Colonic mucosa (tissue), 4 donors: ENCODE measurements around the gene UNG. TPM values are rescaled to one million over a fixed set of nuclear protein-coding genes. Genes with fewer than 3 reads are reported as not detected.

Experiments
- DNase-seq: peaks from one replicate; pipeline ENCODE4 v3.0.0-alpha.2; 2020
- H3K27ac ChIP-seq: fragments of 200-600 bp; one replicate; pipeline ENCODE4 v1.8.0; 2021
- H3K27me3 ChIP-seq: fragments of 200-600 bp; one replicate; pipeline ENCODE4 v1.8.0; 2021
- H3K36me3 ChIP-seq: fragments of 200-600 bp; one replicate; pipeline ENCODE4 v1.8.0; 2021
- H3K4me1 ChIP-seq: fragments of 200-600 bp; one replicate; pipeline ENCODE4 v1.8.0; 2021; ENCODE audit warnings: mild to moderate bottlenecking
- H3K4me3 ChIP-seq: fragments of 200-600 bp; one replicate; pipeline ENCODE4 v1.8.0; 2021
- H3K9ac ChIP-seq, 2 donors: one replicate each; pipeline ENCODE4 v1.7.0; 2013; ENCODE audit warnings: control low read depth in 2 of 2, low read depth in 2 of 2, low read length in 2 of 2
- H3K9me3 ChIP-seq: fragments of 200-600 bp; one replicate; pipeline ENCODE4 v1.8.0; 2021
- intact Hi-C: fragments of 100-400 bp; cut with DNase I; formaldehyde crosslinking; loops from one replicate; pipeline ENCODE4 v1.14.1; 2022
- total RNA-seq, 2 donors: library from RNA; stranded (reverse); fragmentation: NEBNext Ultra II Directional in 1 of 2; extraction: Animal tissue kit (Norgen Biotek cat#: 25700) in 1 of 2; gene quantifications; one replicate each; pipeline ENCODE4 v1.2.1, GENCODE V29; 2021
- TF ChIP-seq, protein P1 (sequence below): fragments of 200-600 bp; IDR thresholded peaks from one replicate; pipeline ENCODE4 v1.8.0; 2022; ENCODE audit warnings: antibody characterized with exemption, mild to moderate bottlenecking
- donor health status: healthy.
- donor health status: DM: no; HTN: no; CAD: no.
- donor health status: DM: no; HTN: no; CAD: no.

The UNG gene
- total RNA-seq, 2 donors from 2014 or later = 48.7 to 68.3 TPM

DNA sequence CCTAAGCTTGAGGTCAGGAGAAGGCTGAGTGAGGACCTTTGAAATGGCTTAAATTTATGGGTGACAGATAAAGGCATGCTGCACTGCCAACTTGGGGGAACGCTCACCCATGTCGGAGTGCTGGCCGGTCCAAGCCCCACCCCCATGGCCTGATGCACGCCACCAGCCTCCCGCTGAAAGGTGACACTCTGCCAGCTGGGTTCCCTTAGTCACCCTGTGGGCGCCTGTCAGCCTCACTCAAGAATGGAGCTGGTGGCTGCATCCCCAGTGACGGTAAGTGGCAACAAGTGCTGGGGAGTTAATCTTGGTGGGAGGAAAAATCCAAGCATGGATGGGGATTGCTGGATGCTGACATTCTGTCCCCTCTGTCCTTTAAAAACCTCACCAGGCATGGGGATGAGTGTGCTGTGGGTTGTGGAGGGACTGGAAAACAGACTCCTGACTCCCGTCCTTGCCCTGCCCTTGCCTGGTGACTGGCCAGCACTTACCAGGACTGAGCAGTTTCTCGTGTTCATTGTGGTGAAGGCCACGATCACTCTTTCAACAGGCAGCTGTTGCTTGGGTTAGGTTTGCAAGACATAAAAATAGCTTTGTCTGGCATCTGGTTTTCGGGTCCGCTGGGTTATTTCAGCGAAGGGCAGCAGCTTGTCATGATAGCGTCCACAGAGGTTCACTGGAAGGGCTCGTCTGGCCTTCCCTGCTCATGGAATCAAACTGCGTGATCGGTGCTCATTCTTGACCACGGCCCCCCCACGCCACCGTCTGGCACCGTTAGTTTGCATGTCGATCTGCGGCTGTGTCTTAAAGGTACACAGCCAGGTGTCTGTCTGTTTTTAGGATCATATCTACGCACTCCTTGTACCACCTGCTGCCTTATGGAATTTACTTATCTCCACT is 34.0 kb downstream of the UNG start:
- no peak overlapping the region for H3K4me3 ChIP-seq
- H3K9me3 ChIP-seq = no peaks in the 10 kb centered on the region
- intact Hi-C loops = no loop called here
- no peak overlapping the region for H3K27ac ChIP-seq
- TF ChIP-seq, protein P1, sequence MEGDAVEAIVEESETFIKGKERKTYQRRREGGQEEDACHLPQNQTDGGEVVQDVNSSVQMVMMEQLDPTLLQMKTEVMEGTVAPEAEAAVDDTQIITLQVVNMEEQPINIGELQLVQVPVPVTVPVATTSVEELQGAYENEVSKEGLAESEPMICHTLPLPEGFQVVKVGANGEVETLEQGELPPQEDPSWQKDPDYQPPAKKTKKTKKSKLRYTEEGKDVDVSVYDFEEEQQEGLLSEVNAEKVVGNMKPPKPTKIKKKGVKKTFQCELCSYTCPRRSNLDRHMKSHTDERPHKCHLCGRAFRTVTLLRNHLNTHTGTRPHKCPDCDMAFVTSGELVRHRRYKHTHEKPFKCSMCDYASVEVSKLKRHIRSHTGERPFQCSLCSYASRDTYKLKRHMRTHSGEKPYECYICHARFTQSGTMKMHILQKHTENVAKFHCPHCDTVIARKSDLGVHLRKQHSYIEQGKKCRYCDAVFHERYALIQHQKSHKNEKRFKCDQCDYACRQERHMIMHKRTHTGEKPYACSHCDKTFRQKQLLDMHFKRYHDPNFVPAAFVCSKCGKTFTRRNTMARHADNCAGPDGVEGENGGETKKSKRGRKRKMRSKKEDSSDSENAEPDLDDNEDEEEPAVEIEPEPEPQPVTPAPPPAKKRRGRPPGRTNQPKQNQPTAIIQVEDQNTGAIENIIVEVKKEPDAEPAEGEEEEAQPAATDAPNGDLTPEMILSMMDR = no peak
- no peak for DNase-seq
- H3K27me3 ChIP-seq = no peaks in the 10 kb centered on the region
- H3K4me1 ChIP-seq = no peaks in the 10 kb centered on the region
- no peaks in the 10 kb centered on the region for H3K36me3 ChIP-seq
- no peak overlapping the region for H3K9ac ChIP-seq

DNA sequence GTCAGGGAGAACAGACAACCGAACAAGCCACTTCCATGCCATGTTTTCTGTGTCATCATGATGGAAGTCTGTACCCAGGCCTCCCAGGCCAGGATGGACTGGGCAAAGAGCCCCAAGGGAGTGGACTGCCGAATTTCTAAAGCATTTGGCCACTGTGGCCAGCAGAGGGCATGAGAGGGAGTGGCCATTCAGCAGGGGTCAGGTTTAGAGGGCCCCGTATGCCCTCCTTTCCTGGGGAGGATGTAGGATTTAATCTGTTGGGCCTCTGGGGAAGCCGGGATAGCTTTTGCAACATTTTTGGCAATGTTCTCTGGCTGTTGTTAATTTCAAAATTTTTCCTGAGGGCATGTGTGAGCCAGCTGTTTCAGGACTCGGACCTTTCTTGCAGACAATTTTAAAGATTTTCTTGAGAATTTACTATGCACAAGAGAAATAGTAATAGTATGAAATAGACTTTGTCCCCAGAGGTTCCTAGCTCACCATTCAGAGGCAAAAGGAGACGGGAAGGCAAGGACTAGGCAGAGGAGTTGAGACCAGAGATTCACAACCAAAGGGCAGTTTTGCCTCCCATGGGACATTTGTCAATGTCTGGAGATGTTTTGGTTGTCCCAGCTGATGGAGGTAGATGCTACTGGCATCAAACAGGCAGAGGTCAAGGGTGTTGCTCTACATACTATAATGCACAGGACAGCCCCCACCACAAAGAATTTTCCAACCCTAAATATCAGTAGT is 37.0 kb downstream of the UNG start:
- Histone ChIP-seq H3K4me1 (no peaks in the 10 kb centered on the region), H3K36me3 (no peaks in the 10 kb centered on the region), H3K27me3 (no peaks in the 10 kb centered on the region), H3K27ac (no peak overlapping the region), H3K9me3 (no peaks in the 10 kb centered on the region), H3K9ac (no peak overlapping the region), H3K4me3 (no peak overlapping the region)
- no peak for DNase-seq
- TF ChIP-seq, protein P1 = peak; percentile 32
- intact Hi-C loops = no loop called here

DNA sequence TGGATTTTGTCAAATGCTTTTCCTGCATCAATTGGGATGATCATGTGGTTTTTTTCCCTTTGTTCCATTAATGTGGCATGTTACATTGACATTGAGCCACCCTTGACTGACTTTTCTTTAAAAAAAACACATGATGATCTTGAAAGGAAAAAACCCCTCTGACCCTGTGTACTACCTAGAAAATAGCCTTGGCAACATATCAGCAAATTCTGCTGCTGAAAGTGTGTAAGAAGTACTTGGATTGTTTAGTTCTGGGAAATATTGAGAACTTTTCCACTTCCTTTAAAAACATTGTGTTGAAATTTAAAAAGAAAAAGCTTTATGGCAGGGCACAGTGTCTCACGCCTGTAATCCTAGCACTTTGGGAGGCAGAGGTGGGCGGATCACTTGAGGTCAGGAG is 39.7 kb downstream of the UNG start:
- intact Hi-C loops = no loop called here
- no peak for DNase-seq
- Histone ChIP-seq H3K27ac (no peak overlapping the region), H3K36me3 (no peaks in the 10 kb centered on the region), H3K27me3 (no peaks in the 10 kb centered on the region), H3K9ac (no peak overlapping the region), H3K9me3 (no peaks in the 10 kb centered on the region), H3K4me3 (no peak overlapping the region), H3K4me1 (no peaks in the 10 kb centered on the region)
- TF ChIP-seq, protein P1 = no peak

DNA sequence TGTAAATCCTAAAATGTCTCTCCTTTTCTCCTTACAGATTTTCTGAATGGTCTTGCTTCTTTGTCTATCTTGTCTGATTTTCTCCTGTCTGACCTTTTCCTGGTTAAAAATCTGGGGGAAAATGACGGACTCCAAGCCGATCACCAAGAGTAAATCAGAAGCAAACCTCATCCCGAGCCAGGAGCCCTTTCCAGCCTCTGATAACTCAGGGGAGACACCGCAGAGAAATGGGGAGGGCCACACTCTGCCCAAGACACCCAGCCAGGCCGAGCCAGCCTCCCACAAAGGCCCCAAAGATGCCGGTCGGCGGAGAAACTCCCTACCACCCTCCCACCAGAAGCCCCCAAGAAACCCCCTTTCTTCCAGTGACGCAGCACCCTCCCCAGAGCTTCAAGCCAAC is 42.0 kb downstream of the UNG start:
- Histone ChIP-seq H3K9me3 (no peaks in the 10 kb centered on the region), H3K9ac (no peak overlapping the region), H3K27me3 (no peaks in the 10 kb centered on the region), H3K36me3 (no peaks in the 10 kb centered on the region), H3K27ac (no peak overlapping the region), H3K4me3 (no peak overlapping the region), H3K4me1 (no peaks in the 10 kb centered on the region)
- intact Hi-C loops = no loop called here
- TF ChIP-seq, protein P1 = no peak
- no peak for DNase-seq

DNA sequence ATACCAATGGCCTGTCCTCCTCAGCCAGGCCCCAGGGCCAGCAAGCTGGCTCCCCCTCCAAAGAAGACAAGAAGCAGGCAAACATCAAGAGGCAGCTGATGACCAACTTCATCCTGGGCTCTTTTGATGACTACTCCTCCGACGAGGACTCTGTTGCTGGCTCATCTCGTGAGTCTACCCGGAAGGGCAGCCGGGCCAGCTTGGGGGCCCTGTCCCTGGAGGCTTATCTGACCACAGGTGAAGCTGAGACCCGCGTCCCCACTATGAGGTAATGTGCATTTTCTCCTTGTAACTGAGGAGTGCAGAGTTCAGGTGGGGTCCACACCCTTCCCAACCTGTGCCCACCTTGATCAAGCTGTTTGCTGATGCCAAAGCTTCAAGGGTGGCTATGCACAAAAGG is 42.4 kb downstream of the UNG start:
- no peak overlapping the region for H3K27ac ChIP-seq
- no peak for DNase-seq
- H3K27me3 ChIP-seq = no peaks in the 10 kb centered on the region
- intact Hi-C loops = no loop called here
- no peaks in the 10 kb centered on the region for H3K36me3 ChIP-seq
- no peaks in the 10 kb centered on the region for H3K4me1 ChIP-seq
- no peak overlapping the region for H3K4me3 ChIP-seq
- H3K9me3 ChIP-seq = no peaks in the 10 kb centered on the region
- TF ChIP-seq, protein P1 = no peak
- no peak overlapping the region for H3K9ac ChIP-seq
